Middle frontal gyrus (tissue), 1 donor: ENCODE measurements around the gene CCDC8.
"Not testable (repeated sequence)": the region's sequence is repeated elsewhere in the genome, so short reads cannot be mapped to it uniquely, and the experiment has no call there.

Source experiments
- DNase-seq: peaks from one replicate; pipeline ENCODE4 v3.0.0-alpha.2; 2015; ENCODE audit warnings: low spot score; ENCODE audit errors: extremely low spot score

CCDC8 gene, protein sequence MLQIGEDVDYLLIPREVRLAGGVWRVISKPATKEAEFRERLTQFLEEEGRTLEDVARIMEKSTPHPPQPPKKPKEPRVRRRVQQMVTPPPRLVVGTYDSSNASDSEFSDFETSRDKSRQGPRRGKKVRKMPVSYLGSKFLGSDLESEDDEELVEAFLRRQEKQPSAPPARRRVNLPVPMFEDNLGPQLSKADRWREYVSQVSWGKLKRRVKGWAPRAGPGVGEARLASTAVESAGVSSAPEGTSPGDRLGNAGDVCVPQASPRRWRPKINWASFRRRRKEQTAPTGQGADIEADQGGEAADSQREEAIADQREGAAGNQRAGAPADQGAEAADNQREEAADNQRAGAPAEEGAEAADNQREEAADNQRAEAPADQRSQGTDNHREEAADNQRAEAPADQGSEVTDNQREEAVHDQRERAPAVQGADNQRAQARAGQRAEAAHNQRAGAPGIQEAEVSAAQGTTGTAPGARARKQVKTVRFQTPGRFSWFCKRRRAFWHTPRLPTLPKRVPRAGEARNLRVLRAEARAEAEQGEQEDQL

DNA sequence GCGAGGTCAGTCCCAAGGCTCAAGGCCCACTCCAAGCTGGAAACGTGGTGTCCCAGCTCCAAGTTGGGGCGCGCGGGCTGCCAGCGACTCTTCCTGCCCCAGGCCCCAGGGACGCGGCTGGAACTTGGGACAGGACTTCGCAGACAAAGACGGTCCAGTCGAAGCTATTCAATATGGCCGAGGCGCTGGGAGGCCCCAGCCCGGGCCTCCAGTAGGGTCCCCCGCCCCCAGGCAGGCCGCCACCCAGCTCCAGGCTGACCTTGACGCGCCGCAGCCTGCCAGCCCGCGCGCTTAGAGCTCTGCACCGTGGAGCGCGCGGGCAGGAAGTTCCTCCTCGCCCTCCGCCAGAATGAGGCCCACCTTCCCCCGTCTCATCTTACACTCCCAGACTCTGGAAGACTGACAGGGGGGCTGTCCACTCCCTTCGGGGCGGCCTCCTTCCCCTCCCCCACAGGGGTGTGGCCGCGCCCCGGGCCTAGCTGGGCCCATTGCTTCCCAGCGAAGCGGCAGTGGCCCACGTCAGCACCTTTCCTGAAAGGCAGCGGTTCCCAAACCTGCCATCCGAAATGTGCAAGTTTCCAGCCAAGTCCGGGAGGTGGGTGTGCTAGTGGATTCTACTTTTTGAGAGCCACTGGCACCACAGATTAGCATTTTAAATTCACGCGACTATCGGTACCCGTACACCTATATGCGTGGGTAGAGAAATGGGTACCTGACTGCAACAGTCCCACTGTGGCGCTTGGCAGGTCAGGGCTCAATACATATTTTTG is at the start of gene CCDC8:
Gene CCDC8 (minus strand): TSS at position 303 of the 770 bp plus-strand sequence. CDS start 754 bp downstream, outside the sequence.
- DNase-seq: no peak

DNA sequence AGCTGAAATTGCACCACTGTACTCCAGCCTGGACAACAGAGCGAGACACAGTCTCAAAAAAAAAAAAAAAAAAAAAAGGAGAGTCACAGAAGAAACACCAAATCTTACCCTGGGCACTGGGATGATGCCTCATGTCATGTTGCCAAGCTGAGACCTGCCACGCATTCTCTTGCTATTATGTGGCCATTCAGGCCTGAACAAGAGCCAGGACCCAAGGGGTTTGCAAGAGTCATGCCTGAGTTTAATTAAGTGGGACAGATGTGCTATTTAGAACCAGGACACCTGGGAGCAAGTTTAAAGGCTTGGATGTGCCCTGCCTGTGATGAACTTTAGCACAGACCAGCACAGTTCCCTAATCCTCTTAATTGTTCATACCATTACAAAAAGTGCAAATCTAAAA is 48.2 kb upstream of the CCDC8 start:
- DNase-seq: no peak

DNA sequence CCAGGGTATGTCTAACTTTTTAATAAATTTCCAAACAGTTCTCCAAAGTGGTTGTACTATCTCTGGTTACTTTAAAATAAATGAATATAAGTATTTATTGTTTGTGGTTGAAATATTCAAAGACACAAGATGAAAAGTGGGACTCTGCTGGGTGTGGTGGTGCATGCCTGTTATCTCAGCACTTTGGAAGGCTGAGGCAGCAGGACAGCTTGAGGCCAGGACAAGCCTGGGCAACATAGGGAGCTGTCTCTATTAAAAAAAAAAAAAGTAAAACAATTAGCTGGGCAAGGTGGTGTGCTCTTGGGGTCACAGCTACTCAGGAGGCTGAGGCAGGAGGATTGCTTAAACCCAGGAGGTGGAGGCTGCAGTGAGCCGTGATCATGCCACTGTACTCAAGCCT is 47.6 kb upstream of the CCDC8 start:
- no peak for DNase-seq

DNA sequence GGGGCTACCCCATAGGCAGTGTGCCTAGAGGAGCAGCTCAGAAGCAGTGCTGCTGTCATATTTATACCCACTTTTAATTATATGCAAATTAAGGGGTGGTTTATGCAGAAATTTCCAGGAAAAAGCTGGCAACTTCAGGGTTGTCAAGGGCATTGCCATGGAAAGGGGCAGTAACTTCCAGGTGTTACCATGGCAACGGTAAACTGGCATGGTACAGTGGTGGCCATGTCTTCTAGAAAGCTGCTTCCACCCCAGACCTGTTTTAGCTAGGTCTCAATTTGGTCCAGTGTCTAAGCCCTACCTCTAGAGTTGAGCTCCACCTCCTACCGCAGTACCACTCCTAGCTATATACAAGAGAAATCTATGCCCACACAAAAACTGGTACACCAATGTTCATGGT is 46.7 kb upstream of the CCDC8 start:
- DNase-seq: no peak

DNA sequence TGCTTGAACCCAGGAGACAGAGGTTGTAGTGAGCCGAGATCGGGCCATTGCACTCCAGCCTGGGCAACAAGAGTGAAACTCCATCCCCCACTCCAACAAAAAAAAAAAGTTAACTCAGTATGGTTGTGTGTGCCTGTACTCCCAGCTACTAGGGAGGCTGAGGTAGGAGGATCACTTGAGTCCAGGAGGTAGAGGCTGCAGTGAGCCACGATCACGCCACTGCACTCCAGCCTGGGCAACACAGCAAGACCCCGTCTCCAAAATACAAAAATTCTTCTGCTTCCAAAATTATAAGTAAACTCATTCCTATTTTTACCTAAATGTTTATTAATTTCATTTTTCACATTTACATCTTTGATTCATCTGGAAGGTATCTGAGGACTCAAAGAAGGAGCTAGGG is 43.6 kb upstream of the CCDC8 start:
- no peak for DNase-seq

DNA sequence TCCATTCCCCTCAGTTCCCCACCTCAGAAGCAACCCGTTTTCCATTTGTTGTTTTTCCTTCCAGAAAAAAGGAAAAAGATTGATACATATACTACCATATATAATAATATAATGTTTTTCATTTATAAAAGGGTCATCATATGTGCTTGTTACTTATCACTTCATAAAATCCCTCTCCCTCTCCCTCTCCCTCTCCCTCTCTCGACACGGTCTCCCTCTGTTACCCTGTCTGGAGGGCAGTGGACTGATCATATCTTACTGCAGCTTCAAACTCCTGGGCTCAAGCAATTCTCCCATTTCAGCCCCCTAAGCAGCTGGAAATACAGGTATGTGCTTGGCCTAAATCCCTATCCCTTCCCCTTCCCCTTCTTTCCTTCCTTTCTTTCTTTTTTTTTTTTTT is 40.9 kb upstream of the CCDC8 start:
- DNase-seq: no peak

DNA sequence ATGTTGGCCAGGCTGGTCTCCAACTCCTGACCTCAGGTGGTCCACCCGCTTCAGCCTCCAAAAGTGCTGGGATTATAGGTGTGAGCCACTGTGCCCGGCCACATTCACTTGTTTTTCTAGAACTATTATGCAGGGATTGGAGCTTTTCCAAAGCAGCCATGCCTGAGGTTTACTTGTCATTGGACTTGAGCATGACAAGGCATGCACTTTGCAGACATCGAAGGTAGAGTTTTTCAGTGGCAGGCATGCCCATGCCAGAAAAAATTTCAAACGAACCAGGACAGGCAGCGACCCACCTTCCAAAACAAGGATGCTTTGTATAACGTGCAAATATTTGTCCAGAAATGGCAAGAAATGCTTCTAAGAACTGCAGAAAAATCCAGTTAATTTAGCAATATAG is 40.3 kb upstream of the CCDC8 start:
- no peak for DNase-seq

DNA sequence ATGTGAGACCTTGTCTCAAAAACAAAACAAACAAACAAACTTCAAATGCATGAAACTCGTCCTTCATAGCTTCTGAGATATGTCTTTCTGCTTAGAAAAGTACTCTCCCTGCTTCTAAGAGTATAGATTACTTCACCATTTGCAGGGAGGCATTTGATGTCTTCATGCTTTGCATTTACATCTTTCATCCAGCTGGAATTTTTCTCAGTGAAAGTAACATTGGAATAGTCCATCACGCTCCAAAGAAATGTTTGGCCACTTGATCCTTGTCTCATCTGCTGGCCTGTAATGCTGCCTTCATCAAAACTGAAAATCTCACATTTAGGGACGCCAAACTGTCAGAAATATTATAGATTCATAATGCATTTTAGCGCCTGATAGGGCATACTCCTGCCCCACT is 38.8 kb upstream of the CCDC8 start:
- DNase-seq: no peak

DNA sequence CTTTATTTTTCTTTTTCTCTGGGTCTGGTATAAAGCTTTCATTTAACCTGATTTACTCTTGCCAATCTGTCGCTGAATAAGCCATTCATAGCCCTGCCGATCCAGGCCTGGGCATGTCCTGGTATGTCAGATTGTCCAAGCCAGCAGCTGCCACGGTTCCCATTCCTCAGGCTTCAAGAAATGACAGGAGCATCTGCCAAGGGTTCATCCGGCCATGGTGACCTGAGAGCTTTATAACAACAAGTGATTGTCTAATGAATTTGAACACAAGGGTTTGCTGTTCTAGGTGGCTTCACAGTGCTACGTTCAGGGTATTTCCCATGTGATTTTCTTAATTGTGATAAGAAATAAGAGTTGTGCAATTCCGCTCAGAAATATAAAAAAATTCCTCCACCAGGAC is 38.0 kb upstream of the CCDC8 start:
- no peak for DNase-seq

DNA sequence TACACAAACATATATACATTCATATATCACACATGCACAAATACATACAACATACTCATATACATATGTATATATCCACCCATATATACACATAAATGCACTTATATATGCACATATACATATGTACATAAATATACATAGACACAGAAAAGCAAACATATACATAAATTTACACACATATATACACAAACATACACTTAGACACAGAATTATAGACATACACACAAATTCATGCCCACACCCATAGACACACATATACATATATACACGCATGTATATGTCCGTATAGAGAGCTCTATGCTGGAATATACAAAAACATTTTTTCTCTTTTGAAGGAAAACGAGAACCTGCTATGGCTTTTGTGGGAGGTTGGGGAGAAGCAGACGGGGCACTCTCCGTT is 37.4 kb upstream of the CCDC8 start:
- no peak for DNase-seq

DNA sequence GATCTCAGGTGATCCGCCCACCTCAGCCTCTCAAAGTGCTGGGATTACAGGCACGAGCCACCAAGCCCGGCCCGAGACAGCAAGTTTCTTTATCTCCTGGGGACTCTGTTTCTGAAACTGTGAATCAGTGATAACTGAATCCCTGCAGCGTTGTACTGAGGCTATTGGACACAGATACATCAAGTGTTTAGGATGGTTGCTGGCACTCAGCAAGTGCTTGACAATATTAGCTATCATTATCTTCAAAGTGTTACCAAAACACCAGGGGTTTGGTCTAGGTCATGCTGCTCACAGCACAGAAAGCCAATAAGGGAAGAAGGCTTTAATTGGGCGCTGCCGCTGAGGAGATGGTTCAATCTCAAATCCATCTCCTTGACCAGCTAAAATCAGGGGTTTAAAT is 35.9 kb upstream of the CCDC8 start:
- no peak for DNase-seq

DNA sequence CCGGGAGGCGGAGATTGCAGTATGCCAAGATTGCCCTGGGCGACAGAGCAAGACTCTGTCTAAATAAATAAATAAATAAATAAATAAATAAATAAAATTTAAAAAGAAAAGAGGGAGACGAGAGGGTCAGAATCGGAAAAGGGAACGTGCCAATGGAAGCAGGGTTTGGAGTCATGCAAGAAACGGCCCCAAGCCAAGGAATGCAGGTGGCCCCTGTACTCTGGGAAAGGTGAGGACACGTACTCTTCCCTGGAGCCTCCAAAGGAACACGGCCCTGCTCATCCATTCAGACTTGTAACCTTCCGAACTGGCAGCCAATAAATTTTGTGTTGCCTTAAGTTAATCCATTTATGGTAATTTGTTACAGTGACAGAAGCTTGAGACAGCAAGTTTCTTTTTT is 35.2 kb upstream of the CCDC8 start:
- DNase-seq: no peak

DNA sequence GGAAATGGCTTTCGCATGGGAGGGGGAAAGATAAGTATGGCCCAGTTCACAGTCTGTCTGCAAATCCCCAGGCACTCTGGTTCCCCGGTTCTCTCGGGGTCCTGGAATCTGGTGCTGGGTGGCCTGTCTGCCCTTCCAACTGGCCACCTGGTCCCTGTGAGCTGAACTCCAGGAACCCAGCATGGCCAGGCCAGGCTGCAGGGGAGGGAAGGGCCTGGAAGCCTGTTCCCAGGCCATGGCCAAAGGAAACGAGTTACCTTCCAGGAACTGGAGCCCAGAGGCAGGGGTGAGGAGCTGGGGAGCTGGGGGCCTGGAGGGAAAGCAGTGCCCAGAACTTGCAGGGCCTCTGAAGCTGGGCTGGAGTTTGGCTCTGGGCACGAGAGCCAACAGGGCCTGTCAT is 34.5 kb upstream of the CCDC8 start:
- no peak for DNase-seq

DNA sequence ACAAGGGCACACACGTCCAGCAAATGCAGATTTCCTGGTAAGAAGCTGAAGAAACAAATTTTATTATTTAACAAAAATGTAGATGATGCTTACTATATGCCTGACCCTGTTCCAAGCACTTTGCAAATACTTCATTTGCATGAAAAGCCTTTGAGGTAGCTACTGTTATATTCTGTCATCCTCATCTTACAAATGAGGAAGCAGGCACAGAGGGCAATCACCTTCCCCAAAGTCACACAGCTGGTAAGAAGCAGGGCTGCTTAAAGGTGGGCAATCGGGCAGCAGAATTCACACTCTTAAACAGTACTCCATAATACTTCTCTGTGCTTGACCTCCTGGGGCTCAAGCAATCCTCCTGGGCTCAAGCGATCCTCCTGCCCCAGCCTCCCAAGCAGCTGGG is 33.6 kb upstream of the CCDC8 start:
- DNase-seq: no peak

DNA sequence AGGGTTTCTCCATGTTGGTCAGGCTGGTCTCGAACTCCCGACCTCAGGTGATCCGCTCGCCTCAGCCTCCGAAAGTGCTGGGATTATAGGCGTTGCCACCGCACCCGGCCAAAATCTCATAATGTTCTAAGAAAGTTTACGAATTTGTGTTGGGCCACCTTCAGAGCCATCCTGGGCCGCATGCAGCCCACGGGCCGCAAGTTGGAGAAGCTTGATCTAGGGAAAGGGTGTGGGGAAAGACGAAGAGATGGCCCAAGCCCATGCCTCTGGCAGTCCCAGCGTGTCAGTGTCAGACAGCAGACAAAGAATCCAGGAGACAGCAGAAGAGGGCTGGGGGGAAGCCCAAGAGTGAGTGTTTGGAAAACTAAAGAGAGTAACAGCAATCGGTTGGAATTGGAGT is 32.7 kb upstream of the CCDC8 start:
- DNase-seq: no peak

DNA sequence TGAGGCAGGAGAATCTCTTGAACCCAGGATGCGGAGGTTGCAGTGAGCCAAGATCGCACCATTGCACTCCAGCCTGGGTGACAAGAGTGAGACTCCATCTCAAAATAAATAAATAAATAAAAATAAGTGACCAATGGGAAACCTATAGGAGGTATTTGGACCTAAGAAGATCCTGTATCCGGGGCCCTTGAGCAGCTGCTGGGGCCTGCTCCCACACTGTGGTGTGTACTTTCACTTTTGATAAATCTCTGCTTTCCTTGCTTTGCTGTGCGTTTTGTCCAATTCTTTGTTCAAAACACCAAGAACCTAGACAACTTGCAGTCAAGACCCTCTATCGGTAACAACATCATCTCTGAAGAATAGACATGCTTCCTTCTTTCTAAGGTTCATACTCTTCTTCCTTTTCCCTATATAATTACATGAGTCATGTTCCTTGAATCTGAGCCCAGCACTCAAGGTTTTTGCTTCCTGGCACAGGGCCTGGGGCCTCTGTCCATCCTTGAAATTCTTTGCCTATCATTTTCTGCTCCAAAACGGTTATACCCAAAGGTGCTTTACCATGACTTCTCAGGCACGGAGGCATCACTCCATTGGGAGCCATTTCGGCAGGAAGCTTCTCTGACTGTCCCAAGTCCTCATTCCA is 29.6 kb upstream of the CCDC8 start:
- DNase-seq: no peak

DNA sequence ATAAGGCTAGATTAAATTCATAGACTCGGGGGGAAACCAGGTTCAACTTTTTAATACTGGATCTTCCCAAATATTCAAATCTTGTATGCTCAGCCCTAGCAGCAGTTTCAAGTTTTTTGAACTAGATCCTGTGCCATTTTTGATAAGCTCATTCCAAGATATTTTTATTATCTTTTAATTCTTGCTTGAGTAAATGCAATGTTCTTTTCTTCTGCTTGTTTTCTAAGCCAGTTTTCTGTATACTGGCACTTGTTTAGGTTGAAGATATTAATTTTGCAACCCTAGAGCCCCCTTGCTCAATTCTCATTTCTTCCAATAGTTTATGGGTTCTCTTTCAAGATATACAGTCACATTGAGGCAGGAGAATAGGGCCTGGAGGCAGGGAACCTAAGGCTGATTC is 28.5 kb upstream of the CCDC8 start:
- no peak for DNase-seq

DNA sequence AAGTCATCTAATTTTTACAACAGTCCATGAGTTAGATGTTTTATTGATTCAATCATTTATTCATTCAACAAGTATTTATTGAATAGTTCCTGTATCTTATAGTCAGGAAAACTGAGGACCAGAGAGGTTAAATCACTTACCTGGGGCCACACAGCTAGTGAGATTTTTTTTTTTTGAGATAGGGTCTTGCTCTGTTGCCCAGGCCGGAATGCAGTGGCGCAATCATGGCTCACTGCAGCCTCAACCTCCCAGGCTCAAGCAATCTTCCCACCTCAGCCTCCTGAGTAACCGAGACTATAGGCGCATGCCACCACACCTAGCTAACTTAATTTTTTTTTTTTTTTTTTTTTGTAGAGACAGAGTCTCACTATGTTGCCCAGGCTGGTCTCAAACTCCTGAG is 22.3 kb upstream of the CCDC8 start:
- not testable (repeated sequence) for DNase-seq

DNA sequence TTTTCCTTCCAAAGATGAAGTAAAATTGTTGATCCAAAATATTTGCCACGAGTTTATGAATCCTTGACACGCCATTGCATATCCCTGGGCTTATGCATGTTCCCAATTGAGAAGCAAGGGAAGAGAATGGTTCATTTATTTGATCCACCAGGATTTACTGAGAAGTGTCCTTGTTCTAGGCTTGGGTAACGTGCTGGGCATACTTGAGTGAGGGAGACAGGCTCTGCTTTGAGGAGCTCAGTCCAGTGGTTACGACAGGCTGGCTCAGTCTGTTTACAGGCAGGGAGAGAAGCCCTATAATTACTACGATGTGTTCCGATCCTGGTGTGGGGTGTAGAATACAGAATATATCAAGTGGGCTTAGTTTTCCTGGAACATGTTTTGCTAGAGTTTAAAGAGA is 21.6 kb upstream of the CCDC8 start:
- peak; percentile 56 for DNase-seq

DNA sequence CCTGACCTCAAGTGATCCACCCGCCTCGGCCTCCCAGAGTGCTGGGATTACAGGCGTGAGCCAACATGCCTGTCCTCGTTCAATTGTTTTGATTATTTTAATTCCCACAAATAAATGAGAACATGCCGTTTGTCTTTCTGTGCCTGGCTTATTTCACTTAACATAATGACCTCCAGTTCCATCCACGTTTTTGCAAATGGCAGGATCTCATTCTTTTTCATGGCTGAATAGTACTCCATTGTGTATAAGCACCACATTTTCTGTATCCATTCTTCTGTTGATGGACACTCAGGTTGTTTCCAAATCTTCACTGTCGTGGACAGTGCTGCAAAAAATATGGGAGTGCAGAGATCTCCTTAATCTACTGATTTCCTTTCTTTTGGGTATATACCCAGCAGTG is 20.1 kb upstream of the CCDC8 start:
- DNase-seq: not testable (repeated sequence)

DNA sequence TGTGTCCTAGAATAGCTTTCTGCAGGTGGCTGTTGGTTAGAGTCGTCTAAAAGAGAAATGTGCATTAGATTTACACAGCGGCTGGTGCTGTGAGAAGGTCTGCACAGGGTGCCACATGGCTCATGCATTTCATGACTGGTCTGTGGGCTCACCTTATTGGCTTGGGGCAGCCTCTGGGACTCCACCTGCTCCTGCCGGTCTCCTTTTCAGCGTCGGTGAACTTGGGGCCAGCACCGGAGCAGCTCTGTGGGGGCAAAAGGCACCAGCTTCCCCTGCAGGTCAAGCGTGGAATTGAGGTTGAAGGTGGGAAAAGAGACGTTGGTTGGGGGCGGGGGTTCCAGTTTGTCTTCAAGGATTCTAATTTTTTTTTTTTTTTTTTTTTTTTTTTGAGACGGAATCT is 18.5 kb upstream of the CCDC8 start:
- DNase-seq: no peak

DNA sequence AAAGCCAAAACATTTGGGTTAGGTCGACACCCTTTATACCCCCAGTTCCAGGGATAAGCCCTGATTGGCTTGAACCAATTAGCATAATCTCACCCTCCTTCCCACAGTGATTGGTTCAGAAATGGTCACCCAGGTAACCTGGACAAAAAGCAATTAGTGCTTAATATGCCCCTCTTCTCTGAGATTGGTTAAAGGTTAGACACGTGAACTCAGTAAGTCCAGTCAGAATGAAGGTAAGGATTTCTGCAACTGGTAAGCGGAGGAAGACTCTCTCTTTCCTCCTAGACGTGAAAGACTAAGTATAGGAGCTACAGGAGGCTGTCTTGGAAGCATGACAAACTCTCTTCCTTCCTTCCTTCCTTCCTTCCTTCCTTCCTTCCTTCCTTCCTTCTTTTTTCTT is 16.6 kb upstream of the CCDC8 start:
- no peak for DNase-seq
